Measurements from ENCODE around the gene C17orf67. TPM values are rescaled to one million over a fixed set of nuclear protein-coding genes. Genes with fewer than 3 reads are reported as not detected.
"Not testable (repeated sequence)": the region's sequence is repeated elsewhere in the genome, so short reads cannot be mapped to it uniquely, and the experiment has no call there.

The C17orf67 gene
- total RNA-seq, 2 experiments from 2014 or later = 1.5 TPM

GRCh38 chr17:56779898-56780777 lies 53.6 kb downstream of the C17orf67 start:
- H3K4me1 Mint-ChIP-seq = peaks cover 28% of the 10 kb centered on the region
- peaks cover 1% of the 10 kb centered on the region for H3K36me3 Mint-ChIP-seq
- peak overlapping the region; percentile 89 for H3K4me3 Mint-ChIP-seq
- peak; percentile 91 for DNase-seq
- no peaks in the 10 kb centered on the region for H3K9me3 Mint-ChIP-seq
- peak overlapping the region; percentile 90 for H3K27ac Mint-ChIP-seq
- H3K27me3 Mint-ChIP-seq = no peaks in the 10 kb centered on the region

GRCh38 chr17:56779322-56779721 lies 54.4 kb downstream of the C17orf67 start:
- Mint-ChIP-seq H3K27me3 (no peaks in the 10 kb centered on the region), H3K36me3 (no peaks in the 10 kb centered on the region), H3K4me1 (peaks cover 25% of the 10 kb centered on the region), H3K27ac (peak overlapping the region; percentile 90), H3K4me3 (peak overlapping the region; percentile 89), H3K9me3 (no peaks in the 10 kb centered on the region)
- no peak for DNase-seq

- Mint-ChIP-seq H3K27me3 (no peaks in the 10 kb centered on the region), H3K9me3 (no peaks in the 10 kb centered on the region), H3K27ac (peak overlapping the region; percentile 63), H3K36me3 (no peaks in the 10 kb centered on the region), H3K4me3 (no peak overlapping the region), H3K4me1 (peaks cover 25% of the 10 kb centered on the region)
- DNase-seq = no peak
Measured at GRCh38 chr17:56778898-56779297, 54.8 kb downstream of the C17orf67 start.

GRCh38 chr17:56777859-56778258 lies 55.9 kb downstream of the C17orf67 start:
- no peak overlapping the region for H3K4me3 Mint-ChIP-seq
- no peaks in the 10 kb centered on the region for H3K27me3 Mint-ChIP-seq
- H3K27ac Mint-ChIP-seq = no peak overlapping the region
- H3K4me1 Mint-ChIP-seq = peaks cover 23% of the 10 kb centered on the region
- DNase-seq = no peak
- H3K36me3 Mint-ChIP-seq = no peaks in the 10 kb centered on the region
- H3K9me3 Mint-ChIP-seq = no peaks in the 10 kb centered on the region

GRCh38 chr17:56774650-56775049 lies 59.1 kb downstream of the C17orf67 start:
- Mint-ChIP-seq H3K27ac (no peak overlapping the region), H3K36me3 (no peaks in the 10 kb centered on the region), H3K4me1 (peaks cover 12% of the 10 kb centered on the region), H3K27me3 (no peaks in the 10 kb centered on the region), H3K4me3 (no peak overlapping the region), H3K9me3 (no peaks in the 10 kb centered on the region)
- no peak for DNase-seq

- no peaks in the 10 kb centered on the region for H3K9me3 Mint-ChIP-seq
- no peak for DNase-seq
- H3K4me3 Mint-ChIP-seq = no peak overlapping the region
- H3K27ac Mint-ChIP-seq = no peak overlapping the region
- no peaks in the 10 kb centered on the region for H3K36me3 Mint-ChIP-seq
- H3K27me3 Mint-ChIP-seq = no peaks in the 10 kb centered on the region
- H3K4me1 Mint-ChIP-seq = peaks cover 2% of the 10 kb centered on the region
Measured at GRCh38 chr17:56773124-56773523, 60.6 kb downstream of the C17orf67 start.

- Mint-ChIP-seq H3K27ac (no peak overlapping the region), H3K27me3 (no peaks in the 10 kb centered on the region), H3K4me3 (no peak overlapping the region), H3K36me3 (no peaks in the 10 kb centered on the region), H3K9me3 (no peaks in the 10 kb centered on the region), H3K4me1 (peaks cover 2% of the 10 kb centered on the region)
- DNase-seq = no peak
Measured at GRCh38 chr17:56772442-56772841, 61.3 kb downstream of the C17orf67 start.

- DNase-seq = no peak
- Mint-ChIP-seq H3K9me3 (no peaks in the 10 kb centered on the region), H3K4me1 (no peaks in the 10 kb centered on the region), H3K27me3 (no peaks in the 10 kb centered on the region), H3K36me3 (no peaks in the 10 kb centered on the region), H3K27ac (no peak overlapping the region), H3K4me3 (no peak overlapping the region)
Measured at GRCh38 chr17:56771975-56772374, 61.7 kb downstream of the C17orf67 start.

- DNase-seq = no peak
- Mint-ChIP-seq H3K9me3 (no peaks in the 10 kb centered on the region), H3K36me3 (no peaks in the 10 kb centered on the region), H3K4me3 (no peak overlapping the region), H3K27ac (no peak overlapping the region), H3K4me1 (no peaks in the 10 kb centered on the region), H3K27me3 (no peaks in the 10 kb centered on the region)
Measured at GRCh38 chr17:56771563-56771962, 62.2 kb downstream of the C17orf67 start.

- Mint-ChIP-seq H3K27ac (no peak overlapping the region), H3K36me3 (no peaks in the 10 kb centered on the region), H3K27me3 (no peaks in the 10 kb centered on the region), H3K4me3 (no peak overlapping the region), H3K9me3 (no peaks in the 10 kb centered on the region), H3K4me1 (no peaks in the 10 kb centered on the region)
- no peak for DNase-seq
Measured at GRCh38 chr17:56770427-56770826, 63.3 kb downstream of the C17orf67 start.

- no peaks in the 10 kb centered on the region for H3K36me3 Mint-ChIP-seq
- peaks cover 12% of the 10 kb centered on the region for H3K4me1 Mint-ChIP-seq
- H3K9me3 Mint-ChIP-seq = no peaks in the 10 kb centered on the region
- no peak overlapping the region for H3K27ac Mint-ChIP-seq
- DNase-seq = no peak
- no peak overlapping the region for H3K4me3 Mint-ChIP-seq
- peaks cover 4% of the 10 kb centered on the region for H3K27me3 Mint-ChIP-seq
Measured at GRCh38 chr17:56765449-56765848, 68.3 kb downstream of the C17orf67 start.

- Mint-ChIP-seq H3K4me1 (peaks cover 12% of the 10 kb centered on the region), H3K9me3 (no peaks in the 10 kb centered on the region), H3K27me3 (peaks cover 4% of the 10 kb centered on the region), H3K36me3 (no peaks in the 10 kb centered on the region), H3K27ac (peak overlapping the region; percentile 67), H3K4me3 (no peak overlapping the region)
- no peak for DNase-seq
Measured at GRCh38 chr17:56762988-56763387, 70.7 kb downstream of the C17orf67 start.

- DNase-seq = no peak
- H3K27ac Mint-ChIP-seq = no peak overlapping the region
- H3K36me3 Mint-ChIP-seq = no peaks in the 10 kb centered on the region
- peaks cover 4% of the 10 kb centered on the region for H3K27me3 Mint-ChIP-seq
- no peak overlapping the region for H3K4me3 Mint-ChIP-seq
- H3K4me1 Mint-ChIP-seq = peaks cover 12% of the 10 kb centered on the region
- H3K9me3 Mint-ChIP-seq = no peaks in the 10 kb centered on the region
Measured at GRCh38 chr17:56762144-56762543, 71.6 kb downstream of the C17orf67 start.

- no peak overlapping the region for H3K4me3 Mint-ChIP-seq
- DNase-seq = no peak
Measured at GRCh38 chr17:56761387-56761786, 72.3 kb downstream of the C17orf67 start.

GRCh38 chr17:56757611-56758010 lies 76.1 kb downstream of the C17orf67 start:
- not testable (repeated sequence) for H3K4me3 Mint-ChIP-seq, H3K27ac Mint-ChIP-seq, H3K9me3 Mint-ChIP-seq, DNase-seq, H3K4me1 Mint-ChIP-seq, H3K36me3 Mint-ChIP-seq, H3K27me3 Mint-ChIP-seq

More at GRCh38 chr17:56761387-56761786, 72.3 kb downstream of the C17orf67 start:
- no peak overlapping the region for H3K27ac Mint-ChIP-seq
- no peaks in the 10 kb centered on the region for H3K36me3 Mint-ChIP-seq
- H3K4me1 Mint-ChIP-seq = peaks cover 12% of the 10 kb centered on the region
- H3K9me3 Mint-ChIP-seq = no peaks in the 10 kb centered on the region
- H3K27me3 Mint-ChIP-seq = peaks cover 4% of the 10 kb centered on the region

- H3K4me3 Mint-ChIP-seq = no peak overlapping the region
- no peak overlapping the region for H3K27ac Mint-ChIP-seq
- no peaks in the 10 kb centered on the region for H3K9me3 Mint-ChIP-seq
- H3K4me1 Mint-ChIP-seq = peaks cover 7% of the 10 kb centered on the region
- H3K27me3 Mint-ChIP-seq = no peaks in the 10 kb centered on the region
- no peaks in the 10 kb centered on the region for H3K36me3 Mint-ChIP-seq
- no peak for DNase-seq
Measured at GRCh38 chr17:56756536-56756935, 77.2 kb downstream of the C17orf67 start.

Data from activated naive CD8-positive, alpha-beta T cell treated with anti-CD3 and anti-CD28 coated beads for 36 hours (primary cell).